Gastrocnemius medialis (tissue), 4 donors: ENCODE measurements around the gene PRPF19. TPM values are rescaled to one million over a fixed set of nuclear protein-coding genes. Genes with fewer than 3 reads are reported as not detected.

Experiments used
- ATAC-seq, 2 donors: fragments of 150-250 bp; one replicate each; pipeline ENCODE4 v1.9.1; 2016
- DNase-seq, 2 donors: peaks; one replicate each; pipeline ENCODE4 v3.0.0-alpha.2; 2019
- H3K27ac ChIP-seq, 4 donors: fragments of 200-600 bp; sonication (generic); 1 replicate in 1 of 4; 2 replicates in 3 of 4; pipeline ENCODE4 v1.5.1; 2016 to 2018; ENCODE audit warnings: mild to moderate bottlenecking in 2 of 4, moderate library complexity in 1 of 4
- H3K27me3 ChIP-seq, 3 donors: fragments of 200-600 bp; sonication (generic) in 2 of 3; 1 replicate in 1 of 3; 2 replicates in 2 of 3; pipeline versions ENCODE4 v1.5.1 to v1.6.0; 2016 to 2019; ENCODE audit warnings: mild to moderate bottlenecking in 1 of 3, moderate library complexity in 1 of 3
- H3K36me3 ChIP-seq, 2 donors: fragments of 200-600 bp; sonication (generic) in 1 of 2; one replicate each; pipeline ENCODE4 v1.5.1; 2017 to 2018
- H3K4me1 ChIP-seq, 2 donors: fragments of 200-600 bp; sonication (generic) in 1 of 2; one replicate each; pipeline ENCODE4 v1.5.1; 2016 to 2017; ENCODE audit warnings: mild to moderate bottlenecking in 2 of 2
- H3K4me3 ChIP-seq, 4 donors: fragments of 200-600 bp; sonication (generic) in 3 of 4; 1 replicate in 1 of 4; 2 replicates in 3 of 4; pipeline ENCODE4 v1.5.1; 2016 to 2019; ENCODE audit warnings: mild to moderate bottlenecking in 2 of 4
- H3K9me3 ChIP-seq, 3 donors: fragments of 200-600 bp; sonication (generic) in 2 of 3; 1 replicate in 1 of 3; 2 replicates in 2 of 3; pipeline ENCODE4 v1.5.1; 2016 to 2019
- CTCF ChIP-seq, 5 experiments: fragments of 450-650 bp in 3 of 5; fragments of 200-600 bp in 2 of 5; sonication (generic) in 2 of 5; IDR thresholded peaks in 4 of 5; conservative IDR thresholded peaks in 1 of 5; 1 replicate in 4 of 5; 2 replicates in 1 of 5; pipeline ENCODE4 v1.5.1; 2016 to 2019; ENCODE audit warnings: antibody characterized with exemption in 5 of 5, mild to moderate bottlenecking in 3 of 5, moderate library complexity in 3 of 5
- POLR2A ChIP-seq, 2 donors: fragments of 450-650 bp; IDR thresholded peaks; one replicate each; pipeline ENCODE4 v1.6.1; 2017; ENCODE audit warnings: antibody characterized with exemption in 2 of 2, mild to moderate bottlenecking in 2 of 2, moderate library complexity in 2 of 2
- in situ Hi-C, 4 donors: fragments of 200-750 bp; cut with MboI; loops; one replicate each; pipeline versions ENCODE4 v1.15.0 to v1.8.0; 2017; ENCODE audit warnings: low sequenced_read_pairs in 4 of 4
- intact Hi-C: fragments of 100-400 bp; cut with DNase I; formaldehyde crosslinking; loops from one replicate; pipeline ENCODE4 v1.15.1; 2023; ENCODE audit warnings: low total_unique reads
- total RNA-seq, 4 donors: library from RNA; depleted of rRNA; stranded (reverse); fragments of >200 nt; gene quantifications; one replicate each; pipeline versions ENCODE4 v1.1.0 to v1.2.3, GENCODE V29; 2016

PRPF19 gene
- total RNA-seq, 4 donors from 2014 or later: 55.5 to 75.6 (median 71.9) TPM

GRCh38 chr11:60929764-60930163 is 23.4 kb upstream of the PRPF19 start:
- Histone ChIP-seq H3K4me1 (peaks cover 0 to 7% of the 10 kb centered on the region in 2 donors), H3K27me3 (peaks cover 10 to 26% (median 18%) of the 10 kb centered on the region in 3 donors), H3K9me3 (no peaks in the 10 kb centered on the region), H3K4me3 (no peak overlapping the region), H3K36me3 (no peaks in the 10 kb centered on the region), H3K27ac (no peak overlapping the region)
- no peak for DNase-seq
- ATAC-seq: no peak
- intact Hi-C loops (no loop called here), in situ Hi-C loops (no loop called here)
- TF ChIP-seq CTCF (IDR thresholded peaks at IDR 0.05 in 4 of 5, conservative IDR thresholded peaks at IDR 0.05 in 1 of 5): no peak
- no peak for TF ChIP-seq POLR2A (IDR thresholded peaks at IDR 0.05)

GRCh38 chr11:60928563-60929001 is 22.2 kb upstream of the PRPF19 start:
- Histone ChIP-seq H3K27me3 (peaks cover 10 to 29% (median 21%) of the 10 kb centered on the region in 3 donors), H3K27ac (no peak overlapping the region), H3K4me3 (no peak overlapping the region), H3K36me3 (no peaks in the 10 kb centered on the region), H3K4me1 (peaks cover 6 to 16% of the 10 kb centered on the region in 2 donors), H3K9me3 (no peaks in the 10 kb centered on the region)
- ATAC-seq (no peak), DNase-seq (peak in 1 of 2 donors; percentile 10)
- intact Hi-C loops (no loop called here), in situ Hi-C loops (no loop called here)
- TF ChIP-seq CTCF (IDR thresholded peaks at IDR 0.05 in 4 of 5, conservative IDR thresholded peaks at IDR 0.05 in 1 of 5) (no peak), POLR2A (IDR thresholded peaks at IDR 0.05) (no peak)

- intact Hi-C loops (no loop called here), in situ Hi-C loops (no loop called here)
- TF ChIP-seq POLR2A (IDR thresholded peaks at IDR 0.05): no peak
- no peak for TF ChIP-seq CTCF (IDR thresholded peaks at IDR 0.05 in 4 of 5, conservative IDR thresholded peaks at IDR 0.05 in 1 of 5)
- H3K9me3 ChIP-seq: no peaks in the 10 kb centered on the region
- ATAC-seq: no peak
- H3K4me3 ChIP-seq: no peak overlapping the region
- DNase-seq: no peak
- peaks cover 0 to 5% of the 10 kb centered on the region in 2 donors for H3K36me3 ChIP-seq
- H3K27ac ChIP-seq: no peak overlapping the region
- H3K27me3 ChIP-seq: peaks cover 10 to 29% (median 21%) of the 10 kb centered on the region in 3 donors
- H3K4me1 ChIP-seq: peaks cover 6 to 16% of the 10 kb centered on the region in 2 donors
These were observed 21.2 kb upstream of the PRPF19 start for GRCh38 chr11:60927600-60927999.

GRCh38 chr11:60927061-60927592 is 20.7 kb upstream of the PRPF19 start:
- H3K4me1 ChIP-seq: peaks cover 6 to 16% of the 10 kb centered on the region in 2 donors
- H3K27me3 ChIP-seq: peaks cover 10 to 29% (median 21%) of the 10 kb centered on the region in 3 donors
- H3K27ac ChIP-seq: no peak overlapping the region
- TF ChIP-seq CTCF (IDR thresholded peaks at IDR 0.05 in 4 of 5, conservative IDR thresholded peaks at IDR 0.05 in 1 of 5): no peak
- no peak for TF ChIP-seq POLR2A (IDR thresholded peaks at IDR 0.05)
- no peak for DNase-seq
- ATAC-seq: no peak
- in situ Hi-C loops (no loop called here), intact Hi-C loops (no loop called here)
- peaks cover 0 to 10% of the 10 kb centered on the region in 2 donors for H3K36me3 ChIP-seq
- no peaks in the 10 kb centered on the region for H3K9me3 ChIP-seq
- no peak overlapping the region for H3K4me3 ChIP-seq

GRCh38 chr11:60926500-60926899 is 20.1 kb upstream of the PRPF19 start:
- Histone ChIP-seq H3K36me3 (peaks cover 0 to 16% of the 10 kb centered on the region in 2 donors), H3K4me1 (peaks cover 6 to 16% of the 10 kb centered on the region in 2 donors), H3K9me3 (no peaks in the 10 kb centered on the region), H3K27ac (no peak overlapping the region), H3K27me3 (peaks cover 10 to 29% (median 21%) of the 10 kb centered on the region in 3 donors), H3K4me3 (no peak overlapping the region)
- intact Hi-C loops: no loop called here
- TF ChIP-seq CTCF (IDR thresholded peaks at IDR 0.05 in 4 of 5, conservative IDR thresholded peaks at IDR 0.05 in 1 of 5) (no peak), POLR2A (IDR thresholded peaks at IDR 0.05) (no peak)
- DNase-seq (no peak), ATAC-seq (no peak)
- in situ Hi-C loops: no loop called here
